H7 (cell line): ENCODE data around the gene MARS1. TPM values are rescaled to one million over a fixed set of nuclear protein-coding genes. Genes with fewer than 3 reads are reported as not detected.

ENCODE experiments used
- DNase-seq: peaks from one replicate; pipeline ENCODE4 v3.0.0; 2012
- H3K27me3 ChIP-seq: 2 replicates; pipeline ENCODE4 v1.6.0; 2011; ENCODE audit warnings: mild to moderate bottlenecking, low read length; ENCODE audit not compliant: control insufficient read depth, insufficient read depth
- H3K36me3 ChIP-seq: replicated peaks from 2 replicates; pipeline ENCODE4 v1.5.1; 2011; ENCODE audit warnings: low read length; ENCODE audit not compliant: control insufficient read depth, insufficient read depth
- H3K4me3 ChIP-seq: 2 replicates; pipeline ENCODE4 v1.5.1; 2011; ENCODE audit warnings: low read depth, mild to moderate bottlenecking, control low read depth, low read length, moderate library complexity; ENCODE audit not compliant: insufficient read depth
- total RNA-seq: library from RNA; depleted of rRNA; stranded (reverse); fragments of >200 nt; shearing (Covaris generic); gene quantifications from 2 replicates; pipeline ENCODE4 v1.2.3, GENCODE V29; 2014

Gene MARS1
- total RNA-seq, 1 experiment from 2014 or later: 297 TPM

DNA sequence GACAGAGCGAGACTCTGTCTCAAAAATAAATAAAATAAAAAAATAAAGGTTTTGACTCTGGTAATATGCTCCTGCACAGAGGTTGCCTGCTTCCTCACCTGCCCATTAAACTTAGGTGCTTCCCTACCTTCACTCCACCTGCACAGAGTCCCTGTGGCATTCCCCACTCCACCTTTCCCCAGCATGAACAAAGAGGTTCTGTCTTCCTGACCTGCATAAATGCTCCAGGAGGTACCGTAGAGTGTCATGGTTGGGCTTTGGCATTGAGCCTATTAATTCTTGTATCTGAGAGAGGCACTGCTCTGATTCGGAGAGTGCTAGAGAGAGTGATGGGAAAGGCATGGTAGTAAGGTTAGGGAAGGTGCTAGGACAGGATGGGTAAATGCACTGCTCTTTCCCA is 14.5 kb upstream of the MARS1 start:
- H3K27me3 ChIP-seq: peaks cover 49% of the 10 kb centered on the region
- peak; percentile 13 for DNase-seq
- peaks cover 2% of the 10 kb centered on the region for H3K36me3 ChIP-seq
- H3K4me3 ChIP-seq: no peak overlapping the region

DNA sequence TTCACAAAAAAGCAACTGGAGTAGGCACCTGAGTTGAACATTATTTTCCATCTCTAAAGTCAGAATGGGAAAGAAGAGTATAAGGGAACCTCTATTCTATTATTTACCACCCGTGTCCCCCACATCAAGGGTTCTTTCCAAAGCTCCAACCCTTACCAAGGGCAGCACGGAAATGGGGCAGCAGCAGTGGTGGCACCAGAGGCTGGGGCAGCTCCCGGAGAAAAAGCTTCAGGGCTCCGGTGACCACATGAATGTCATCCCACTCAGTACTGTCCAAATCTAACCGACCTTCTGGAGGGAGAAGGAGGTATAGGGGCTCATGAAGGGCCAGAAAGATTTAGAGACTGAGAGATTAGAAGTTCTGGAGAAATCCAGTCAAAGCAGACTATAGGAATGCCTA is 14.0 kb upstream of the MARS1 start:
- H3K27me3 ChIP-seq: peaks cover 49% of the 10 kb centered on the region
- DNase-seq: no peak
- no peak overlapping the region for H3K4me3 ChIP-seq
- peaks cover 2% of the 10 kb centered on the region for H3K36me3 ChIP-seq

DNA sequence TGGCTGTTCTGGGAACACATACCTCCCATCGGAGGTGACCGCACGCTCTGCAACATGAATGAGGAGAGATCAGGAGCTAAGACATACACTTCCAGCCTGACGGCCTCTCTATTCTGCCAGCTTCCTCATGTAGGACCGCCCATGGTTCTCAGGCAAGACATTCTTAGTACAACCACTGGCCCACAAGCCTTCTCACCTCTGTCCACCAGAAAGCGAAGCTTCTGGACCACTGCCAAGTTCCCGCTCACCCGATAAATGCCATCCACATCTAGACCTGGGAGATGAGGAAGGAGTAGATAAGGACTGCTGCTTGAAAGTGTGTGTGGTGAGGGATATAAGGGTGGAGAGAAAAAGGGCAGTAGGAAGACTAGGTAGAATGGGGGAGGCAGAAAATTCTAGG is 13.4 kb upstream of the MARS1 start:
- DNase-seq: no peak
- H3K36me3 ChIP-seq: peaks cover 2% of the 10 kb centered on the region
- H3K4me3 ChIP-seq: no peak overlapping the region
- peaks cover 49% of the 10 kb centered on the region for H3K27me3 ChIP-seq

DNA sequence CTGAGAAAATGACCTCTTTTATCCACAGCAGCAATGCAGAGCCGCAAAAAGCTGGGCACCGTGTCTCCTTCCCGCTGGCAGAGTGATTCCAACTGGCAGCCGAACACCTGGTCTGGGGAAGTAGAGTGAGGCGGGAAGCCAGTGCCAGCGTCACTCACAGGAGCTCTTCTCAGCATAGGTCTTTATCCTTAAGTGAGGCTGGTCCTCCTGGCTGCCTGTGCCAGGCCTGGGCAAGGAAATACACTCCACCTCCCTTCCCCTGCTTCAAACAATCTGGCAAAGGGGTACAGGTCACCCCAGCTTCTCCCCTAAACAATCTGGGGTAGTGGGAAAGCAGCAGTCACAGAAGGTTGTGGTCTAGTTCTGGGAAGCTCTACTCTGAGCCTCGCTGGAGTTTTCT is 13.0 kb upstream of the MARS1 start:
- Histone ChIP-seq H3K4me3 (peak overlapping the region; percentile 43; the same call in 1 of the 2 replicates), H3K36me3 (peaks cover 2% of the 10 kb centered on the region), H3K27me3 (peaks cover 49% of the 10 kb centered on the region)
- DNase-seq: peak; percentile 54

DNA sequence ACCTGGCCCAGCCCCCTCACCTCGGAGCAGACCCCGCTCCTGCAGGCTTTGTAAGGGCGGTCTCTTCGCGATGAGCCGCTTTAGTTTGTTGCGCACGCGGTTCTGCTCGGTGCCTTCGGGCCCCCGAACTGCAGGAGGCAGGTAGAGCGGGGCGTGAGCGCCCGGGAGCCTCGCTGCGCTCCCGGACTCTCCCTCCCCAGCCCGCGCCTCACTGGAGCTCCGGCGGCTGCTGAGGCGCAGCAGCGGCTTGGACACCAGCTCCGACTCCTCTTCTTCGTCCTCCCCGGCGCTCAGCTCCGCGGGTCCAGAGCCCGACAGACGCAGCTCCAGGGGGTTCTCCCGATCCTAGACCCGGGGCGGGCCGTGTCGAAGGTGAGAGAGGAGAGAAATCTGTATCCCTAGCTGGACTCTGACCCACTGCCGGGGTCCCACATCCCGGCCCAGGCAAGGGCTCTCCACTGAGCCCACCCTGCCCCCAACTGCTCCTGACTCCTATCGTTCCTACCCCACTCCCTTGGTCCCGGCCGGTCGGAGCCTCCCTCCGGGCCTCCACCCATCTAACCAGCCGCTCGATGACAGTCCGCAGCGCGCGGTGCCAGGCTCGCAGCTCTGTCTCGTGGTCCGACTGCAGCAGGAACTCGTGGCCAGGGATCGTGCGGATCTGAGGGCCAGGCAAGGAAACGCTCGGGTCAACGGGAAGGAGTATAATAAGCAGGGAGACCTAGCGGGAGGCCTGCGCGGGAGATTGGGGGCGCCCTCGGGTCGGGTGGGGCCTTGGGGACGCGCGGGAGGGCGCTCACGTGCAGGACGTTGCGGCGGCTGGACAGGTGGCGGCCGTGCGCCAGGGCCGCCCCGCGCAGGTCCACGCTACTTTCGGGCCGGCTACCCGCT is 12.4 kb upstream of the MARS1 start:
- Histone ChIP-seq H3K4me3 (peak overlapping the region; percentile 43), H3K27me3 (peaks cover 49% of the 10 kb centered on the region), H3K36me3 (no peaks in the 10 kb centered on the region)
- peak; percentile 86 for DNase-seq

DNA sequence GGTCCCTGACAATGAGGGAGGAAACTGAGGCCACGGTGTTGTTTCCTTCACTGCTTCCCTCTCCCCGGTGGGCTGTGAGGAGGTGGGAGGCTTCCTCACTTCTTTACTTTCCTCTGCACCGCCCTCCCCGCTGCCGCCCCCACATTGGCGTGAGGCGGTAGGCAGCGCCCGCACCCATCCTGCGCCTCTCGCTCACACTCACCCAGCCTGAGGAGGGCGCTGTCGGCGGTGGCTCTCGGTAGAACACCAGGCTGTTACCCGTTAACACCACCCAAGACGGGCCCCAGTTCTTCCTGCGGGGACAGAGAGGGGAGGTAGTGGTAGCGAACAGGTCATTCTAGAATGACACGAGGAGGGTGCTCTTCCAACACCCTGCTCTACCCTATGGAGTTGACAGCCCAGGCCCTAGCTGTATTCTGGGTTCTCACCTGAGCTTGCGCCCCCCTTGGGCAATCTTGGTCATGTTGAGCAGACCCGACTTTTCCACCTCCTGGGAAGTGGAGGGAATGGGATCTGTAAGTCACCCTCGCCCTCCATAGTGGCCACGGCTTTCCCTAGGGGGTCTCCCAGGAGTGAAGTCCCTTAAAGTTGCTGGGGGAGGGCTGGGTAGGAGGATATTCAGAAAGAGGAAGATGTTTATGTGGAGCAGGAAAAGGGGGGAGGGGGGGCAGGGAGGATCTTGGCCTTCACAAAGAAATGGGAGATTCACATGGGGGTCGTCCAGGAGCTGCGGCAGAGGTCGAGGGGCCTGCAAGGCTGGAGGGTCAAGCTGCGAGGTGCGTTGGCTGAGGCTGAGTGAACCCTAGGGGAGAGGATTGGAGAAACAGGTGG is 11.5 kb upstream of the MARS1 start:
- Histone ChIP-seq H3K36me3 (no peaks in the 10 kb centered on the region), H3K27me3 (peaks cover 49% of the 10 kb centered on the region), H3K4me3 (peak overlapping the region; percentile 43)
- DNase-seq: no peak

DNA sequence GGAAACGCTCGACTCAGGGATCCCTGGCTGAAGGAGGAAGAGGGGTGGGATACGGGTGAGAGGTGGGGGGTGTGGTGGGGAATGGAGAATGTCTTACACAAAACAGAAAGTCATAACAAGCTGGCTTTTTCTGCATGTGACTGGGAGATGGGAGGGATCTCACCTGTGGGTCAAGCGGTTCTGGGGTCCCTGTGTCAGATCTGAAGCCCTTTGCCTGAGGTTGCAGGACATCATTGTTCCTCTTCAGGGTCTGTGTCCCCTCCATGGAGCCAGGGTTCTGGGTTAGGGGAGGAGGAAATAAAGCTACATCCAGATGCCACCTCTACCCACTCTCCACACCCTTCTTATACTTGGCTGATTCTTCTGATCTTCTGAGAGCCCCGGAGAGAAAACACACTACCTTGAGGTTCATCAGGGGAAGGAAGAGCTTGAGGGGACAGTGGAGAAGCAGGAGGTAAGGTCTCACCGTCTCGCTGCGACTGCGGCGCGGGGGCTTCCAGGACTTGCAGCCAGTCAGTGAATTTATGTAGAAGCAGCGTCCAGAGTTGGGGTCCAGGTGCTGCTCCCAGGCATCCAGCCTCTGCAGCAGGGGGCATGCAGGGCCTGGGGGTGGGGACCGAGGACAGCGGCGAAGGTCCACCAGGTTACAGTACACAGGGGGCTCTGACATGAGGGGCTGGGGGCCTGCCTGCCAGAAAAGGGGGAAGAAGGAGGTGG is 10.7 kb upstream of the MARS1 start:
- Histone ChIP-seq H3K4me3 (no peak overlapping the region), H3K36me3 (no peaks in the 10 kb centered on the region), H3K27me3 (peaks cover 48% of the 10 kb centered on the region)
- no peak for DNase-seq

DNA sequence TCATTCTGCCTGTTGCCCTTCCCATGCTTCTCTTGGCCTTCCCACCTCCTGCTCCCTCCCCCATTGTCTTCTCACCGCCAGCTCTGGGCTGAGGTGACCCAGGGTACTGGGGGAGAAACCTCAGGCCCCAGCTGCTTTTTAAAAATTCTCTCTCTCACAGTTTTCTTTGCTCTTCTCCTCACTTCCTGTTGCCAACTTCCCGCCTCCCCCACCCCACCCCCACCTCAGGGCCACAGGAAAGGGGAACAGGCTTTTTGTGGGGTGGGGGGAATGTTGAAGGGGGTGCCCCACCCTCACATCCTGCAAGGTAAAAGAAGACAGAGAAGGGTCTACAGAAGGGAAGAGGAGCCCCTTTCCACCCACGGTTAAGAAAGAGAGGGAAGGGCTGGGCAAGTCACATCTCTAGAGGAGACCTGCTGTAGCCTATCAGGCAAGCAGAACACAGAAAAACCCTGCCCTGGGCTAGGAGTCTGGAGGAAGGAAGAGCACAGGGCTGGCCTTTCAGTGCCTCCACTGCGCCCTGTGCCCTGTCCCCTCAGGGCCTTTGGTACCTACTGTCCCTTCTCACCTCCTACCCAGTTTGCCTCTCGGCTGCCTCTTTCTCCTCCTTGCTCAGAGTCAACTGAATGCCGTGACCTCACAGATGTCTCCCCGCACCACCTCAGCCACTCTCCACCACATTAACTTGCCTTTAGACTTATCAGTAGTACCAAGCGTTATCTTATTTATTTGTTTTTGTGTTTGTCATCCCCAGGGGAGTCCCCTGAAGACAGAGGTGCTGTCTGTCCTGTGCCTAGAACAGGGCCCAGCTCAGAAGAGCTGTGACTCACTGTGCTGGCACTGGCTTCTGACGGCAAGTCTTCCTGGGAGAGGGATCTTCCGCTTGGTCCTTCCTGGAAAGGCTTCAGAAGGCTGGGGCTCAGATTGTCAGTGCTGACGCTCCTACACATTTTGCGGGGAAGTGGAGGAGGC is 9.9 kb upstream of the MARS1 start:
- DNase-seq: no peak
- peaks cover 41% of the 10 kb centered on the region for H3K27me3 ChIP-seq

DNA sequence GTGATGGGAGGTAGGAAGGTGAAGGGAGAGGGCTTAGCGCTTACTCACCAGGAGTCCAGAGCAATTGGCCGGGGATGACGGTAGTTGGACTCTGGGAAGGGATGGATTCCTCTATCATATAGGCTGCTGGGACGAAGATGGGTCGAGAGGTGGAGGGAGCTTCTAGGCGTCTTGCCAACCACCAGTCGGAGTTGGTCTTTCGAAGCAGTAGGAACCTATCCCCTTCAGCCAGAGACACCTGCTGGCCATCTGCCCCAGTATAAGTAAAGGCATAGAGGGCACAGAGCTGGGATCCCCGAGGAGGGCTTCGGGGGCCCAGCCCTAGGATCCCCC is 8.9 kb upstream of the MARS1 start:
- DNase-seq: no peak
- Histone ChIP-seq H3K27me3 (peaks cover 33% of the 10 kb centered on the region), H3K4me3 (no peak overlapping the region), H3K36me3 (no peaks in the 10 kb centered on the region)

More for the DNA sequence above, 9.9 kb upstream of the MARS1 start:
- Histone ChIP-seq H3K4me3 (no peak overlapping the region), H3K36me3 (no peaks in the 10 kb centered on the region)

DNA sequence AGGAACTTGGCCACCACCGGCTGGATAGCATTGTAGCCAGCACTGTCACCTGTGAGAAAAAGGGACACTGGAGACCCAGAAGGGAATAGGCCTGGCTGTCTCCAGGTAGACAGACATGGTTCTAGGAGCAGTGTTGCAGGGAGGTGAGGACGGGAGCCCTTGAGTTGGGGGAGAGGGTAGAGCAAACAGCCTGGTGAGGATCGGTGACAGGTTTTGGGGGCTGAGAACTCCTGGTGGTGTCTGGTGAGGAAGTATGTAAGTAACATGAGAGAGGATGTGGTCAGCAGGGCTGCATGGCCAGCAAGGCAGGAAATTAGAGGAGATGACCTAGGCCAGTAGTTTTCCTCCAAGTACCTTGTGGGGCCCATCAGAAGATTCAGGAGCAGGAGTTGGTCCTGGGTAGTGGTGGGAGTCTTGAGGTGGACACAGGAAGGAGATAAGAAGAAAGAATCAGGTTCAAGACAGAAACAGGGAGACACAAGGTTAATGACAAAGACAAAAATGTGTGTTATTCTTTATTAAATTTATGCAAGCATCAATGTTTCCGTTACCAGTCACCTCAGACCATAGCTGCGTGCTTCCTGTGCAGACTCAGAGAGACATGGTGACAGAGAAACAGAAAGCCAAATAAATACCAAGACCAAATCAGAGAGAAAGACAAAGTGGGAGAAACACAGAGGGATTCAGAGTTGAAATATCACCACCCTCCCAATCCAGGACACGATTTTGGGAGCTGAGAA is 8.3 kb upstream of the MARS1 start, which contains the start of gene ARHGAP9:
TSS of gene ARHGAP9 (minus strand) at position 491 of the 740 bp plus-strand sequence. CDS start at position 31, 460 bp downstream.
- Histone ChIP-seq H3K36me3 (no peaks in the 10 kb centered on the region), H3K27me3 (peaks cover 28% of the 10 kb centered on the region), H3K4me3 (no peak within 1 kb of the TSS)
- no peak for DNase-seq

DNA sequence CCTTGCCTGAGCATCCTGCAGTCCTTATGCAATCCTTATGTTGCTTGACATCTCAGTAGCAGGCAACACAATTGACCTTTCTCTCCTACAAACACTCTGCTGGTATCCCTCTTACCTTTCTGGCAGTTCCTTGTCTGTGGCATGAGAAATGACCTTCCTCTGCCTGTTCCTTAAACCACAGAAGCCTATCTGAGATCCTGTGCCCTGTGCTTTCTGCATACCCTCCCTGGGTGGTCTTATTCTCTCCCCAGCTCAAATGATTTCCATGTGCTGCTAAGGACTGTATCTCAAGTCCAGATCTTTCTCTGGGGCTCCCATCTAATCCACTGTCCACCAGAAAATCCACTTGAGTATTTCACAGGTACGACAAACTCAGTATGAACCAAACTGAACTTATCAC is 6.2 kb upstream of the MARS1 start:
- H3K36me3 ChIP-seq: no peaks in the 10 kb centered on the region

DNA sequence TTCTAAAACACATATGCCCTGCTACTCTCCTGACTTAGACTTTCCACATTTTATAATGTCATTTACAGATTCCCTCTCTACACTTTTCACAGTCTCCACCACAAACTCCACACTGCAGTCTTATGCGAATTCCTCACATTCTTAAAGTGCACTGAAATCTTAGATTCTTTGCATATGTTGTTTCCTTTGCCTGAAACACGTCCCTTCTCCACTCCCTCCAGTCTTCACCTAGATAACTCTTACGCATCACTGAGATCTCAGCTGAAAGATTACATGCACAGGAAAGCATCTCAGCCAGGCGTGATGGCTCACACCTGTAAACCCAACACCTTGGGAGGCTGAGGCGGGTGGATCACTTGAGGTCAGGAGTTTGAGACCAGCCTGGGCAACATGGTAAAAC is 4.4 kb upstream of the MARS1 start:
- Histone ChIP-seq H3K4me3 (no peak overlapping the region), H3K36me3 (no peaks in the 10 kb centered on the region), H3K27me3 (no peaks in the 10 kb centered on the region; the same call in 1 of the 2 replicates)
- DNase-seq: no peak

More for the DNA sequence above, 6.2 kb upstream of the MARS1 start:
- Histone ChIP-seq H3K4me3 (no peak overlapping the region), H3K27me3 (peaks cover 7% of the 10 kb centered on the region)
- DNase-seq: peak; percentile 17

DNA sequence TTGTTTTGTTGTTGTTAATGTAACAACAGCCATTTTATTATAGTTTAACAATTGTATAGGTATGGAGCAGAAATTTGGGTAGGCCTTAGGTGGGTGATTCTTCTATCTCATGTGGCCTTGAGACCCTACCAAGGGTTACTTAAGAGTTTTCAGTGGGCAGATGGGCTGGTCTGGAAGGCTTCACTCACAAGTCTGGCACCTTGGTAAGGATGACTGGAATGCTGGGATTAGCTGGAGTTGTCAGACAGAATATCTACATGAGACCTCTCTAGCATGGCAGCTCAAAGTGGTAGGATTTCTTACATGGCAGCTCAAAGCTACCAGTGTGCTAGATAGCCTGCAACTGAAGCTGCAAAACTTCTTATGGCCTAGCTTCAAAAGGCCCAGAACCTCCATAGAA is 2.2 kb upstream of the MARS1 start:
- DNase-seq: no peak
- Histone ChIP-seq H3K4me3 (no peak overlapping the region), H3K36me3 (peaks cover 18% of the 10 kb centered on the region), H3K27me3 (no peaks in the 10 kb centered on the region)
